Fibroblast of peridontal ligament (primary cell): ENCODE data around the gene CYB5R3.

ENCODE experiments used
- DNase-seq: peaks from one replicate; pipeline ENCODE4 v3.0.0-alpha.2; 2010; ENCODE audit errors: extremely low read depth

The CYB5R3 gene

DNA sequence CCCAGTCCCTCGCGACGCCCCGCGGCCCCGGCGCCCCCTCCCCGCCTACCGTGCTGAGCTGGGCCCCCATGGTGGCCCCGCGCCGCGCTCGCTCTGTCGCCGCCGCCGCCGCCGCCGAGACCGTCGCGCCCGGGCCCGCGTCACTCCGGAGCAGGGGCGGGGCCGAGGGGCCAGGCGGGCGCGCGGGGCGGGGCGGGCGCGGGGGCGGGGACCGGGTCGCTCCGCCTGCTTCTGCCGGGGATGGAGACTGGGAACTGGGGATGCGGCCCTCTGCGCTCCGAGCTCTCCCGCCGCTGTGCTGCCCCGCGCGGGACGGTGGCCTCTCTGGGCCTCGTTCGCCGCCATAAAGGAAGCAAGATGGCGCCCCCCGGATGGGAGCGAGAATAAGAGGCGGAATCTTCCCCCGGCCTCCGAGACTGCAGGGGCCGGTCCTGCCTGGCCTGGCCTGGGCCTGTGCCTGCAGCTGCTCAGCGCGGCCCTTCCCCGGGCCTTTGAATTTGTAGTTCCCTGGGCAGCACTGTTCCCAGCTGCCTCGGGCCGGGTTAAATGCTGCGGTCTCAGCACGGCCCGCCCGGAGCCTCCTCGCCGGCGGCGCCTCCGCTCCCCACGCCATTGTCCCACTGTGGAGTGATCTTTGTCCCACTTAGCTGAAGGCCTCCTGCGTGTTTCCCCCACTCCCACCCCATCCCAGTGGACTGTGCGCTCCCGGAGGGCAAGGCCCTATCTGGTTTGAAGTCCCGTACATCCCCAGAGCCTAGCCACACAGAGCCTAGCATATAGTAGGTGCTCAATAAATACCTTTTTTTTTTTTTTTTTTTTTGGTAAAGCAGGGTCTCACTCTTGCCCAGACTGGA is at the start of gene CYB5R3:
Gene CYB5R3, minus strand, starts transcription at position 147 of the 854 bp plus-strand sequence. Its CDS starts 77 bp downstream, at position 70.
- peak; percentile 70 for DNase-seq

DNA sequence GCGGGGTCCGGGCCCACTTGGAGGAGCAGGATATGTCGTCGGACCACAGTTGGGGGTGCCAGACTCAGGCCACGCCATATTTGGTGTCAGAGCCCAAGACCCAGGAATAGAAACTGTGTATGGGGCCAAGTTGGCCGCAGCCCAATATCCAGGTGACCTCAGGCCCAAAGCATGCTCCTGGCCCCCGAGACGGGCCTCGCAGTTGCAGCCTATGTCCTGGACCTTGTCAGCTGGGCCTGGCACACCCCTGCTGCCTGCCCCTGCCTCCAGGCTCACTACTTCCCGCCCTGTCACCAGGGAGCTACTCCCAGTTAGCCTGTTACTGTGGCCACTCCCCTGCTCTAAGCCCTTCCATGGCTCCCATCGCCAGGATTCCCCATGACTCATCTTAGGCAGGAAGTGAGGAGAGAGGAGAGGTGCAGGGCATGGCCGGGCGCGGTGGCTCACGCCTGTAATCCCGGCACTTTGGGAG is 48.4 kb upstream of the CYB5R3 start:
- no peak for DNase-seq

DNA sequence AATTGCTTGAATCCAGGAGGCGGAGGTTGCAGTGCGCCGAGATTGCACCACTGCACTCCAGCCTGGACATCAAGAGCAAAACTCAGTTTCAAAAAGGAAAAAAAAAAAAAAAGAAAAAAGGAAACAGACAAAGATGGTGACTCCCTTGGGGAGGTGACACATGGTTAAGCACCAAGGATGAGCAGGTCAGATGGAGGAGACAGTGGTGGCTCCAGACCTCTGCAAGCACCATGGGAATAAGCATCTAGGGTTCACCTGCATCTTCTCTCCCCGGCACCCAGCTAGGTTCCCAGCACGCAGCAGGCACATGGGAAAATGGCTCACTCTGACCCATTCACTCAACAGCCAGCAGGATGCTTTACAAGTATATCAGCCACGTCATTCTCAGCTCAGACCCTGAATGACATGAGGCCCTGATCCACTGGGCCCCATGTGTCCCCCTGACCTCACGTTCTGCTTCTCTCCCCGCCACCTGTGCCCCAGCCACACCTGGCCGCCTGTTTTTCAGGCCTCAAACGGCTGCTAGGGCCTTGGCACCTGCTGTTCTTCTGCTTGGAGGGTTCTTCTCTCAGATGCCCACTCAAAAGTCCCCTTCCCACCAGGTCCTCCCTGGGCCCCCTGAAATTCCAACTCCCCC is 47.3 kb upstream of the CYB5R3 start:
- DNase-seq, result no peak

DNA sequence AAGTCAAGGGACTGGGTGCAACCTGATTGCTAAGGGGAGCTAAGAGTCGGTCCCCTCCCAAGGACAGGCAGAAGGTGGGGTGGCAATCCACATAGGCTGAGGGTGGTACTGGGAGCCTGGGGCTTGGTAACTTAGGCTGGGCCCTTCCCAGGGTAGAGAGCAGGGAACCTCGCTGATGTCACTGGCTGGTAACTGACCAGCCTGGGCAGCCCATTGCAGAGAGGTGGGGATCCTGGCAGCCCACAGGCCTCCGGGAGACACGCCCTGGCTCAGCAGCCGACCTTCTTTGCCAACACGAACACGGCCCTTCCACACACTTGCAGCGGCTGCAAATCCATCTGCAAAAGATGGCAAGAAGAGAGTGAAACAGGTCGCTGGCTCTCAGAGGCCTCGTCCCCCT is 46.1 kb upstream of the CYB5R3 start:
- DNase-seq, result no peak

DNA sequence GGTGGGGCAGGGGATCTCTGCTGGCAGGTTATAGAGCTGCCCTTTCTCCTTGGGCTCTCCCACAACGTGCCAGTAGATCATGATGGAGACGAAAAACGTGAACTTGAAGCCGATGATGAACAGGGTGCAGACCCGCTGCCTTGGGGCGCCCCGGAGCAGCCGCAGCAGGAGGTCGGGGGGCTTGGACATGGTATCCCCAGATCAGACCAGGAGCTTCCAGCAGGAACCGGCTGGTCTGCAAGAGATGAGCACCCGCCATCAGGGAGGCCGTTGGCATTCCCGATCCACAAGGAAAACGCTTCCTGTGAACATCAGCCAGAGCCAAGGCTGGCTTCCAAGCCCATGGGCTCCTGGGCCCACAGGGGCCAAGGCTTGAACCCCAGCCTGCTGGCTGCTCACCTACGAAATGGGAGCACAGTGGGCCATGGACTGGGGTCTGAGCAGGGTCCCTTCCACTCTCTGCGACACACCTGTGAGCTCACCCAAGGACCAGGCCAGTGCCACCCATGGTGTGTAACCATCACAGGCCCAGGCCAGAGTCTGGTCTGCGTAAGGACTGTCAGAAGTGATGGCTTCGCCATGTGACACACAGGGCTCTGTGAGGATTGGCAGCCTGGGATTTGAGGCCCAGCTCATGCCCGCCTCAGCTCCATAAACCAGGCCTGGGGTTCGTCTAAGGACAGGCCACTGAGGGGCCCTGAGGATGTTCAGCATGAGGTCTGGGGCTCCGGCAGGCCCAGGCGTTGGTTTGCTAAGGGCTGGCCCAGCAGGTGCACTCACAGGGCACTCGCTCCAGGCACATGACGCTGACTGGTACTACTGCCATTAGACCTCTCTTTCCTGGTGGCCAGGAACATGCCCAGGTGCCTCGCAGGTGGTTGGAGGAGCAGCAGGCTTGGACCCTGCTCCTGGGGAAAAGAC is 44.8 kb upstream of the CYB5R3 start:
- no peak for DNase-seq

DNA sequence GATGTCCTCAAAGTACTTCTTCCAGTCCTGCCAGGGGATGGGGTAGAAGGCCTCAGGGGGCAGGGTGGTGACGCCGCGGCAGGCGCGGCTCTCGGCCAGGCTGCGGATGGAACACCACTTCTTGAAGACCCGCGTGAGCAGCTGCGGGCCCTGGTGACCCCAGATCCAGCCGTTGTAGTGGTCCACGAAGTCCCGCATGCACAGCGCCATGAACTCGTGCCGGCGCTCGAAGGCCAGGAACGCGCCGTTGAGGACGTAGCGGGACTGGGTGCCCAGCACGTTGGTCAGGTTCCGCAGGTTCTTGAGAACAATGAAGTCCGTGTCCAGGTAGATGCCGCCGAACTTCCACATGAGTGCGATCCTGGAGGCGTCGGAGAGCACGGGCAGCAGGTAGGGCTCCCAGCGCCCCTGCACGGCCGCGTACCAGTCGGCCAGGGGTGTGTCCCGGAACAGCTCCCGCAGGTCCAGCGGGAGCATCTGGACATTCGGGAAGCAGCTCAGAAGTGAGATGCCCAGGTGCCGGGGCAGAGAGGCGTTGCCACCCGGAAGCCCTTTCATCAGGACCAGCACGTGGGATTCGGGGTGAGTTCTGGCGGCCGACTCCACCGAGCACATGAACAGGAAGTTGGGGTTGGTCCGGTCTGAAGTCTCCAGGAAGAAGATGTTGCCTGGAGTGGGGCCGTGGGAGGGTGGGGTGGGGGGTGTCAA is 44.0 kb upstream of the CYB5R3 start:
- DNase-seq, result no peak

DNA sequence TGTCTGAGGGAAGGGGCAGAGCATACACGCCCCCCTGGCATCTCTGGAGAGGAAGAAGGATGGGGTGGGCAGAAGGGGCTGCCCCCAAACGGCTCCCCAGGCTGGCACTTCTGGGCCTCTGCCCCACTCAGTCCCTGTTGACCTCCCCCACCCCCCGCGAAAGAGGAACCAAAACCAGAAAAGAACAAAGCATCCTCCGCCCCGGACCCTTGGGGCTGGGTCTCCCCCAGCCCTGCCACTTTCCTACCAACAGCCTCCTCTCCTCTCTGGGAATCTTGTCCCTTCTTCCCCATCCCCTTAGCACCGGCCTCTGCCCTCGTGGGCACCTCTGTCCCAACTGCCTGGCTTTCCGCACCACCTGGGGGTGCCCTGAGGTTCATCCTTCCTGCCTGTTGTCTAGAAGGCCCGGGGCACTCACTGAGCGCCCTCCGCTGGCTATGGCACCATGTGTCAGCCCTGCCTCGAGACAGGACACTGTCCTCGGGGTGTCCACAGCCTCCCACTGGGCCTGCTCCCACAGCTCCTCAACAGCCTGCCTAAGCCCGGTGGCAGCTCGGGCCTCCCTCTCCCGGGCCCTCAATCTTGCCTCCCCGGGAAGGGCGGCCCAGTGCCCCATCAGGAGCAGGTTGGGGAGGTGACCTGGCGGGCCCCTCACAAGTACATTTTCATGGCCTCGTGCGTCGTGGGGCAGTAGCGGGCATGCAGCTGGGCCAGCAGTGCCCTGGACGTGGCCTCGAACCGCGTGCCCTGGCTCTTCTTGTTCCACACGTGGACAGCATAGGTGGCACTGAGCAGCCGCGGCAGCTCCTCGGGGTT is 43.3 kb upstream of the CYB5R3 start:
- no peak for DNase-seq

DNA sequence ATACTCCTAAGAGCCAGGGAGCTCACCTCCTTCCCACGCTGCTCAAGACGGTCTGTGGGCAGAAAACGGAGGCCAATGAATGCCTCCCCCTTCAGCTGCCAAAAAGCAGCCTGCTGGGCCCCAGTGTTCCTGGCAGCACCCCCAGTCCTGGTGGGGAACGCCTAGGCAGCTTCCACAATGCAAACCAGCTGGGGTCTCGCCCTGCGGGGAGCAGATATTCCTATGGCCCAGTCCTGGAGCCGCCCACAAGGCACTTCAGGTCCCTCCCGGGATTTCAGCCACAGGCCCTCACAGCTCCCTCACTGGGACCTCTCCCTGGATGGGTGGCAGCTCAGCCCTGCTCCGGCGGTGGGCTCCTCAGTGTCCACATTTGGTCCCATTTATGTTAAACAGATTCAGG is 42.2 kb upstream of the CYB5R3 start:
- DNase-seq, result no peak

DNA sequence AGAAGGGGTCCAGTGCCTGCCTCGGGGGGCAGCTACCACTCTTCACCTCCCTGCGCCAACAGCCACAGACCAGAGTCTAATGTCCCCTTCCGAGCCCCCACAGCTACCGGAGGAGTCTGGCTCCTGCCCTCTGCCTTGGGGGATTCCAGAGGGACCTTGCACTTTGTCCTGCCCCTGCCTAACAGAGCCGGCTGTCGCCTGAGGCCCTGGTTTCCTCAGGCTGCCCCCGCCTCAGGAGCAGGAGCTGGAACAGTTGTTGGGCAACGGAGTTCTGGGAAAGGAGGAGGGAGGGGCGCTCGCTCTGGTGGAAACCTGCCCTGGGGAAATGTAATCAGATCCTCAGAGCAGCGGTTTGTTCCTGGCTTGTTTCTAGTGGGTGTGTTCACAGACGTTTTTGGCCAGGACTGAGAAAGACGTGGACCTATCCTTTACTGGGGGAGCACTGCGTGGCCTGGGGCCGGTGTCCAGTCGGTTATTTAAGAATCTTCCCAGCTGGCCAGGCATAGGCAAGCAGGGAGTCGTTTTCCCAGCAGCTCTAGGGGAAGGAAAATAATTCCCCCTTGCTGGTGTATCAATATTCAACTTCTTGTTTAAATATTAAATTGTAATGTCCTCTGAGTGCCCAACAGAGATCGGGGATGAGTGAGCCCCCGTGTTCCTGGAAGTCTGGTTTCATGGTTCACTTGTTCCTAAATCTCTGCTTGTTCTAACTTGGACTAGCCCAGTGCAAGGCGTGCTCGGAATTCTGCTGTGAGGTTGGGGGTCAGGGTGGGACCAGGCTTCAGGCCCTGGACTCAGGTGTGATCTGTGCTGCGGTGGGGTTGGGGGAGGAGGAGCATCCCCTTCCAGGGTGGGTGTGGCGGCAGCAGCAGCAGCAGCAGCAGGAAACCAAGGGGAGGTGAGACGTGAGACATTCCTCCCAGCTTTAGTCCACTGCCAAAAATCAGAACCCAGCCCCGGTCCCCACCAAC is 39.3 kb upstream of the CYB5R3 start:
- peak; percentile 99 for DNase-seq

DNA sequence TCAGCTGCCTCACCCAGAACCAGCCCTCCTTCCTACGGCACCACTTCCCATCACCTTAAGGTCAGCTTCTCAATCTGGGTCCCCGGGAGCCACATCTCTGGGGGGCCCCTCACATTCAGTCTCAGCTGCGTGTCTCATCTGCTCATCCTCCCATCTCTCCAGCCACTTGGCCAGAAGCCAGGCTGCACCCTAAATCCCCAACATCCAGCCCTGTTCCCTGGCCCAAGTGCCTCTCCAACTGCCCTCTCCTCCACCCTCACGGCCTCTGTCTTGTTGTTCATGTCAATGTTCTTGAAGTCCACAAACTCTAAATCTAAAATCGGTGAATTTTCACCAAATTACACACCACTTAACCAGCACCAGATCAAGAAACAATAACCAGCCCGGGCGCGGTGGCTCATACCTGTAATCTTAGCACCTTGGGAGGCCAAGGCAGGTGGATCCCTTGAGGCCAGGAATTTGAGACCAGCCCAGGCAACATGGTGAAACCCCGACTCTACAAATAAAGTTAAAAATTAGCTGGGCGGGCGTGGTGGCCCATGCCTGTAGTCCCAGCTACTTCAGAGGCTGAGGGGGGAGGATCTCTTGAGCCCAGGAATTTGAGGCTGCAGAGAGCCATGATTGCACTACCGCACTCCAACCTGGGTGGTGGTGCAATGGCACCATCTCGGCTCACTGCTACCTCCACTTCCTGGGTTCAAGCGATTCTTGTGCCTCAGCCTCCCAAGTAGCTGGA is 37.7 kb upstream of the CYB5R3 start:
- no peak for DNase-seq

DNA sequence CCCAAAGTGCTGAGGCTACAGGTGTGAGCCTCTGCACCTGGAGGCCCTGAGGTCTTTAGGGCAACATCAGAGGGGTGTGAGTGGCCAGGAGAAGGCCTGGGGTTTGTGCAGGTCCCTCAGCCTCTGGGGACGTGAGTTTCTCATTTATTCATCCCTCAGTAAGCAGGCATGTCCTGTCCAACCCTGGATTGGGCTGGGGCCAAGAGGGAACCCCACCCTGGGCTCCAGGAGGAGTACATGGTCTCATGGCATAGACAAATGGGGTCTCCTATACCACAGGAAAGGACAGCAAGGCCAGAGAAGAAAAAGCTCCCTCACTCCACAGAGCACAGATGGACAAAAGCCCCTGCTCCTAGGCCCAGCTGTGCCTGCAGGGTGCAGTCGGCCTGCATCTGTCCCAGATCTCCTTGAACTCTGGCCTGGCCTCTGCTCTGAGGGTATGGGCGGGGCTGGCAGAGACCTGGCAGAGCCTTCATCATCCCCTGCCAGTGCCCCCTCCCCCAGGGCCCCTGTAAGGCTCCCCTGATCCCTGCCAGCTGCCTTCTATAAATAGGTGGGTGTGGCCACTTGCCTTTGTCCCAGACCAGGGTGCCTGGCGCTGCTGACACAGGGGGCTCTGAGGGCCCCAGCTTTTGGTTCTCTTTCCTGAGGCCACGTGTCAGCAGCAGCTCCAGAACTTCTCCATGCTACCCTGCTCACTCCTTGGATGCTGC is 36.9 kb upstream of the CYB5R3 start:
- no peak for DNase-seq

DNA sequence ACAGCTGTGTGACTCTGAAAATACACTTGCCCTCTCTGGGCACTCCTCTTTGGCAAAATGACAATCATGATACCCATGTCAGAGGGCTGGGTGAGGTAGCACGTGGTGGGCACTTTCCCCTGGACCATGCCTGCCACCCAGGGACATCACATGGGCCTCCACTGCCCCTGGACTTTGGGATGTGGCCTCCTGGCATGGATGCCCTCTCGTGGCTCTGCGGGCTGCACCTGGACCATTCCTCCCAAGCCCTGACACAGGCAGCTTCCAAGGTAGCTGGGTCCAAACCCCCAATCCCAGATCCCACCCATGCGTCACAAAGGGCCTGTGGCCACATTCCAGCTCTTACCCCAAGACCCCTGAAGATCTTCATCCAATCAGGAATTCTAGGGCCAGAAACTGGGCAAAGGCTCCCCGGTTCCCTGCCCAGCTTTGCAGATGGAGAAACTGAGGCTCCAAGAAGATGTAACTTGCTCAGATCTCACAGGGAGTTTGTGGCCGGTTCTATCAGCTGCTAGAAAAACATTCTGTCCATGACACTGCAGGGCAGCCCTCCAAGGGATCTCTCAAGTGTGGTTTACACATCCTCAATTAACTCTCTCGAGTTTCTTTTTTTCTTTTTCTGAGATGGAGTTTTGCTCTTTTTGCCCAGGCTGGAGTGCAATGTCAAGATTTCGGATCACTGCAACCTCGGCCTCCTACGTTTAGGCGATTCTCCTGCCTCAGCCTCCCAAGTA is 35.4 kb upstream of the CYB5R3 start:
- DNase-seq, result peak; percentile 68

DNA sequence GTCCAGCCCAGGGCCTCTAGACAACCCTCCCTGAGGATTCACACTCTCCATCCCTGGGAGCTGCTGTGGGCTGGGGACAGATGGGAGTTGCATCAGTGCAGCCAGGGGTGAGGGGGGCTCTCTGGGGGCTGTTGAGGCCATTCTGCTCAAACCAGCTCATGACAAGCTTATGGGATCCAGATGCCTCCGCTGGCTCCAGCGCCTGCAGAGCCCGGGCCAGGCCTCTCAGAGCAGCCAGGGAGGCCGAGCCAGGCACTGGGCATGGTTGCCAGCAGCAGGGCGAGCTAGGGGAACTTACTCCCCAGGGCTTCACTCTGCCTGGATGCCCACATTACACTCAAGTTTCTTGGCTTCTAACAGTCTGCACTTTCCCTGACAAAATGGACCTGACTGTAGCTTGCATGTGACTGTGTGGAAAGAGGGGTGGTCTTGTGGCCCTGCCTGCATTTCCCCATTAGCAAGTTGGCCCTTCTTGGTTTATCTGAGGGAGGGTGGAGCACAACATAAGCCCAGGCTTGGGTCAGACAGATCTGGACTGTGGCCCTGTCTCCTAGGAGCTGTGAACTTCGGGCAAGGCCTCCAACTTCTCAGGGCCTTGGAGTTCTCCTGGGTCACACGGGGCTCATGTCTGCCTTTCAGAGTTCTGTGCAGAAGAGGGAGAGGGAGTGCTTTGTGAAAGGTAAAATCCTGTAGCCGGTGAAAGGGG is 34.5 kb upstream of the CYB5R3 start:
- DNase-seq, result peak; percentile 81

DNA sequence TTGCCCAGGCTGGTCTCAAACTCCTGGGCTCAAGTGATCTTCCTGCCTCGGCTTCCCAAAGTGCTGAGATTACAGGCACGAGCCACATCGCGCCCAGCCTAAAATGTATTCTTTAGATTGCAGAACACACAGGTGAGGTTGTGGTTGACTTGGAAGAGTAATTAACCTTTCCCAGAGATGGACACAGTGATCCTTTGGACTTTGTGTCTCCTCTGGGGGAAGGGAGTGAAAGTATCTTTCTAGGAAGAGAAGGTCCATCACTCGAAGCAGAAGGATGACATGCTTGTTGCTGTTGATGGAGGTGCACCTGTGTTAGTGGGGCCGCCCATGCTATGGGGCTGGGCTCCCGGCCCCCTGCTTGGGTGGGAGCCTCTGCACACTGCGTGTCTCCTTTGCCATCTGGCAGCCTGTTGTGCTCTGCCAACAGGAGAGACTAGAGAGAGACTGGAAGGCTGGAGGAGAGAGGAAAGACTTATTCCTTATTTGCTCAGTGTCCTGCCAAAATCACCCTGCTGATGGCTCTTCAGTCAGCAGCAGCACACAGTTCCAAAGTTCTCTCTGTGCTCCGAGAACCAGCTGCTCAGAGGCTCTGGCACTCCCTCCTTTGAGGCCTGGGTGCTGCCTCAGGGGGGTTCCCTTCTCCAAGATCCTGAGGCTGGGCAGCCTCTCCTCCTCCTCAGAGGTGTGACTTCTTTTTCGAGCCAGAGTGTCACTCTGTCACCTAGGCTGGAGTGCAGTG is 33.1 kb upstream of the CYB5R3 start:
- no peak for DNase-seq

DNA sequence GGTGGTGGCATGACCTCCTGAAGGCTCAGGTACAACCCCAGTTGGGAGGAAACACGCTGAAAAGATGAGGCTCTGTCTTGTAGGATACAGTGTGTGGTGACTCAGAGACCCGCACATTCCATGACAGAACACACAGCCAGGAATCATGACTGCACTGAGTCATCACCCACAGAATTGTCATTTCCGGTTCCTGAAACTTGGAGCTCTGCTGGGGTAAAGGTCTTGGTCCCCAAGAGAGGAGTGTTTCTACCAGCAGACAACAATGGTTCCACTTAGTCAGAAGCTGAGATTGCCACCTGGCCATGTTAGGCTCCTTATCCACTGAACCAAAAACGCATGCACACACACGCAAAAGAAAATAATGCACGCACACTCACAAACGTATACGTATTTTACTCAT is 31.5 kb upstream of the CYB5R3 start:
- DNase-seq, result peak; percentile 97

DNA sequence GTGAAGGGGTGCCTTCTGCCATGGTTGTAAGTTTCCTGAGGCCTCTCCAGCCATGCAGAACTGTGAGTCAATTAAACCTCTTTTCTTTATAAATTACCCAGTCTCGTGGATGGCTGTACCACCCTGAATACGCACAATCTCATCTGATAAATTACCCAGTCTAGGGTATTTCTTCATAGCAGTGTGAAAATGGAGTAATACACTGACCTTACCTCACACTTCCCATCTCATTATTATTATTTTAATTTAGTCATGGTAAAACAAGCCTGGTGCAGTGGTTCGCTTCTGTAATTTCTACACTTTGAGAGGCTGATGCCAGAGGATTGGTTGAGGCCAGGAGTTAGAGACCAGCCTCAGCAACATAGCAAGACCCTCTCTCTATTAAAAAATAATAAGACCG is 30.5 kb upstream of the CYB5R3 start:
- no peak for DNase-seq
